Coronary artery (tissue), 2 donors: Measurements from ENCODE around the gene NPTXR.

Experiments
- DNase-seq: peaks from one replicate; pipeline ENCODE4 v3.0.0-alpha.2; 2017; ENCODE audit warnings: low spot score
- H3K27ac ChIP-seq, 2 donors: fragments of 200-600 bp; sonication (generic); one replicate each; pipeline ENCODE4 v1.5.1; 2016 to 2019
- H3K4me3 ChIP-seq: fragments of 200-600 bp; sonication (generic); 2 replicates; pipeline ENCODE4 v1.5.1; 2016; ENCODE audit warnings: mild to moderate bottlenecking, moderate library complexity
- CTCF ChIP-seq: fragments of 200-600 bp; sonication (generic); IDR thresholded peaks from one replicate; pipeline ENCODE4 v1.5.1; 2019; ENCODE audit warnings: antibody characterized with exemption

NPTXR gene

GRCh38 chr22:38781033-38781432 is 62.8 kb downstream of the NPTXR start:
- H3K27ac ChIP-seq = no peak overlapping the region
- no peak for TF ChIP-seq CTCF
- DNase-seq = no peak
- no peak overlapping the region for H3K4me3 ChIP-seq

- no peak for TF ChIP-seq CTCF
- H3K27ac ChIP-seq = no peak overlapping the region
- no peak overlapping the region for H3K4me3 ChIP-seq
- no peak for DNase-seq
Observed at GRCh38 chr22:38777087-38777671, 66.6 kb downstream of the NPTXR start.

GRCh38 chr22:38776086-38776485 is 67.7 kb downstream of the NPTXR start:
- no peak overlapping the region for H3K27ac ChIP-seq
- no peak for DNase-seq
- TF ChIP-seq CTCF = no peak
- H3K4me3 ChIP-seq = no peak overlapping the region

GRCh38 chr22:38775656-38776055 is 68.2 kb downstream of the NPTXR start:
- H3K27ac ChIP-seq = no peak overlapping the region
- TF ChIP-seq CTCF = no peak
- no peak overlapping the region for H3K4me3 ChIP-seq
- no peak for DNase-seq

- DNase-seq = no peak
- Histone ChIP-seq H3K27ac (no peak overlapping the region), H3K4me3 (no peak overlapping the region)
- no peak for TF ChIP-seq CTCF
Observed at GRCh38 chr22:38774496-38775166, 69.2 kb downstream of the NPTXR start.

- Histone ChIP-seq H3K27ac (no peak overlapping the region), H3K4me3 (no peak overlapping the region)
- no peak for TF ChIP-seq CTCF
- DNase-seq = no peak
Observed at GRCh38 chr22:38773363-38773946, 70.4 kb downstream of the NPTXR start.

GRCh38 chr22:38772623-38772873 is 71.3 kb downstream of the NPTXR start:
- no peak for DNase-seq
- H3K27ac ChIP-seq = no peak overlapping the region
- no peak for TF ChIP-seq CTCF

More at GRCh38 chr22:38772623-38772873, 71.3 kb downstream of the NPTXR start:
- no peak overlapping the region for H3K4me3 ChIP-seq
